HEK293 (cell line): ENCODE results near the gene EDC3.

Source experiments
- CTCF ChIP-seq: fragments of 450-650 bp; formaldehyde crosslinking; IDR thresholded peaks from 2 replicates; pipeline ENCODE4 v1.5.1; 2016; ENCODE audit warnings: missing biosample characterization, missing genetic modification characterization
- KLF16 ChIP-seq: fragments of 450-650 bp; formaldehyde crosslinking; IDR thresholded peaks from 2 replicates; pipeline ENCODE4 v1.5.1; 2017; ENCODE audit warnings: missing biosample characterization, missing genetic modification characterization
- KLF7 ChIP-seq: fragments of 450-650 bp; formaldehyde crosslinking; IDR thresholded peaks from 2 replicates; pipeline ENCODE4 v1.5.1; 2016; ENCODE audit warnings: missing biosample characterization, missing genetic modification characterization, borderline replicate concordance
- PRDM4 ChIP-seq: fragments of 450-650 bp; formaldehyde crosslinking; IDR thresholded peaks from 2 replicates; pipeline ENCODE4 v1.5.1; 2017; ENCODE audit warnings: missing biosample characterization, missing genetic modification characterization
- REST ChIP-seq: fragments of 450-650 bp; formaldehyde crosslinking; IDR thresholded peaks from 2 replicates; pipeline ENCODE4 v1.5.1; 2016; ENCODE audit warnings: missing biosample characterization, missing genetic modification characterization
- ZBTB1 ChIP-seq: fragments of 450-650 bp; formaldehyde crosslinking; IDR thresholded peaks from 2 replicates; pipeline ENCODE4 v1.5.1; 2016; ENCODE audit warnings: missing biosample characterization, missing genetic modification characterization
- ZNF23 ChIP-seq: fragments of 450-650 bp; formaldehyde crosslinking; IDR thresholded peaks from 2 replicates; pipeline ENCODE4 v1.5.1; 2016; ENCODE audit warnings: missing biosample characterization, missing genetic modification characterization, borderline replicate concordance
- ZNF274 ChIP-seq, 2 experiments: fragments of 200-500 bp in 1 of 2; fragments of 450-650 bp in 1 of 2; sonication (Bioruptor generic) in 1 of 2; formaldehyde crosslinking in 1 of 2; IDR thresholded peaks; 2 replicates each; pipeline versions ENCODE4 v1.5.1 to v1.6.1; 2014 to 2016; ENCODE audit warnings: borderline replicate concordance in 1 of 2, inconsistent platforms in 1 of 2, low read length in 1 of 2, missing biosample characterization in 1 of 2, missing genetic modification characterization in 1 of 2
- ZNF311 ChIP-seq: fragments of 450-650 bp; formaldehyde crosslinking; IDR thresholded peaks from 2 replicates; pipeline ENCODE4 v1.5.1; 2017; ENCODE audit warnings: missing biosample characterization, missing genetic modification characterization, borderline replicate concordance
- ZNF398 ChIP-seq: fragments of 450-650 bp; formaldehyde crosslinking; IDR thresholded peaks from 2 replicates; pipeline ENCODE4 v1.5.1; 2017; ENCODE audit warnings: missing biosample characterization, missing genetic modification characterization
- ZNF837 ChIP-seq: fragments of 450-650 bp; formaldehyde crosslinking; IDR thresholded peaks from 2 replicates; pipeline ENCODE4 v1.5.1; 2016; ENCODE audit warnings: missing biosample characterization, missing genetic modification characterization

GRCh38 chr15:74613953-74614743 is 81.7 kb downstream of the EDC3 start:
- TF ChIP-seq PRDM4 (tag by site-specific recombination) (no peak), REST (tag by site-specific recombination) (no peak), ZNF311 (tag by site-specific recombination) (no peak), ZNF274 (IDR thresholded peaks at IDR 0.05; ENCODE audit: low read length) (no peak), ZNF274 (tag by site-specific recombination; IDR thresholded peaks at IDR 0.05; ENCODE audit: borderline replicate concordance) (no peak), CTCF (tag by site-specific recombination) (no peak), KLF7 (no peak), ZNF398 (tag by site-specific recombination) (no peak), ZBTB1 (tag by site-specific recombination) (no peak), ZNF837 (tag by site-specific recombination) (no peak), ZNF23 (tag by site-specific recombination) (no peak), KLF16 (tag by site-specific recombination) (no peak)
